ENCODE data around the gene MYO5B.

DNA sequence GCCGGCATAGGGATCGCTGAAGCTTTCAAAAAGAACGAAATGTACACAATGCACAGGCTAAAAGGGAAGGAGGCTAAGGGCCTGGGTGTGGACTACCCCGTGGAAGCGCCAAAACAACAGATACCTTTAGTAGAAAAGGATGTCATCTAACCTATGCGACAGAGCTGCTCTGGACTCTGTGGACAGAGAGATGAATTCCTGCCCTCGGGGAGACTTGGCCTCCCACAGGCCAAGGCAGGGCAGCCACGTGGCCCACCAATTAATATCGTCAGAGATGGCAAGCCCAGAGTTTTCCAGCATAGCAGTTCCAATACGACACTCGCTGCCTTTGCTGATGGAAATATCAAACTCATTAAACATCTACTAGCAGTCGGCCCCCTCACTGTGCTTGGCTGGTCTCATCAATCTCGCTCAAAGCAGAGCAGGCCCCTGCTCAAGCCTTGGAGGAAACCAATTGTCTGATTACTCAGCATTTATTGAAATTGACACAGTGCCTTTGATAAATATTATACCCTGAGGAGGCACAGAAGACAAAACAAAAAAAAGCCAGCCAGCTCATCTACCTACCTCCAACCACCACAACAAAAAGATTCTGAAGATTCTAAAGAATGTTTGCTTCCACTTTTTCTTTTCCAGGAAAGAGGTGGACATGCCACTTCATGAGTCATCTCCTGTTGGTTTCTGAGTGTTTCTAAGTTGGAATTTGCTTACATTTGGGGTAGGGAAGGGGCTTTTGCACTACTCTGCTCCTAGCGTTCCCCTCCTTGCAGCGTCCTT lies 302.6 kb downstream of the MYO5B start:
- TF ChIP-seq, protein P1, sequence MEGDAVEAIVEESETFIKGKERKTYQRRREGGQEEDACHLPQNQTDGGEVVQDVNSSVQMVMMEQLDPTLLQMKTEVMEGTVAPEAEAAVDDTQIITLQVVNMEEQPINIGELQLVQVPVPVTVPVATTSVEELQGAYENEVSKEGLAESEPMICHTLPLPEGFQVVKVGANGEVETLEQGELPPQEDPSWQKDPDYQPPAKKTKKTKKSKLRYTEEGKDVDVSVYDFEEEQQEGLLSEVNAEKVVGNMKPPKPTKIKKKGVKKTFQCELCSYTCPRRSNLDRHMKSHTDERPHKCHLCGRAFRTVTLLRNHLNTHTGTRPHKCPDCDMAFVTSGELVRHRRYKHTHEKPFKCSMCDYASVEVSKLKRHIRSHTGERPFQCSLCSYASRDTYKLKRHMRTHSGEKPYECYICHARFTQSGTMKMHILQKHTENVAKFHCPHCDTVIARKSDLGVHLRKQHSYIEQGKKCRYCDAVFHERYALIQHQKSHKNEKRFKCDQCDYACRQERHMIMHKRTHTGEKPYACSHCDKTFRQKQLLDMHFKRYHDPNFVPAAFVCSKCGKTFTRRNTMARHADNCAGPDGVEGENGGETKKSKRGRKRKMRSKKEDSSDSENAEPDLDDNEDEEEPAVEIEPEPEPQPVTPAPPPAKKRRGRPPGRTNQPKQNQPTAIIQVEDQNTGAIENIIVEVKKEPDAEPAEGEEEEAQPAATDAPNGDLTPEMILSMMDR (IDR thresholded peaks at IDR 0.05): no peak
- no peak for TF ChIP-seq POLR2A (IDR thresholded peaks at IDR 0.05)

All from thyroid gland (tissue), 4 donors.